GM18498 (cell line): ENCODE measurements around the gene TOGARAM2.

Experiments
- ATAC-seq: cut with Tn5 transposase; IDR thresholded peaks from one replicate; pipeline ENCODE4 v1.9.1; 2021; ENCODE audit warnings: mild to moderate bottlenecking, moderate library complexity; ENCODE audit not compliant: unreplicated experiment

TOGARAM2 gene

GRCh38 chr2:29017716-29018435, 36.8 kb downstream of the TOGARAM2 start:
- ATAC-seq = no peak

GRCh38 chr2:29021886-29022285, 40.8 kb downstream of the TOGARAM2 start:
- no peak for ATAC-seq

GRCh38 chr2:29022679-29023078, 41.6 kb downstream of the TOGARAM2 start:
- ATAC-seq = no peak

GRCh38 chr2:29023188-29023587, 42.1 kb downstream of the TOGARAM2 start:
- no peak for ATAC-seq

- ATAC-seq = no peak
These were observed 43.9 kb downstream of the TOGARAM2 start for GRCh38 chr2:29024882-29025430.

GRCh38 chr2:29025711-29026110, 44.6 kb downstream of the TOGARAM2 start:
- no peak for ATAC-seq

- no peak for ATAC-seq
These were observed 49.9 kb downstream of the TOGARAM2 start for GRCh38 chr2:29031046-29031445.

- ATAC-seq = no peak
These were observed 51.1 kb downstream of the TOGARAM2 start for GRCh38 chr2:29032189-29032588.

- no peak for ATAC-seq
These were observed 52.1 kb downstream of the TOGARAM2 start for GRCh38 chr2:29033172-29033571.

- ATAC-seq = no peak
These were observed 52.6 kb downstream of the TOGARAM2 start for GRCh38 chr2:29033656-29034055.

GRCh38 chr2:29035016-29035745, 54.1 kb downstream of the TOGARAM2 start:
- ATAC-seq = no peak

- peak; percentile 84 for ATAC-seq
These were observed 58.8 kb downstream of the TOGARAM2 start for GRCh38 chr2:29039718-29040480.

- ATAC-seq = peak; percentile 35
These were observed 59.5 kb downstream of the TOGARAM2 start for GRCh38 chr2:29040552-29040951.

GRCh38 chr2:29041161-29041660, 60.1 kb downstream of the TOGARAM2 start:
- no peak for ATAC-seq

GRCh38 chr2:29042561-29043075, 61.5 kb downstream of the TOGARAM2 start:
- ATAC-seq = no peak

- ATAC-seq = no peak
These were observed 63.4 kb downstream of the TOGARAM2 start for GRCh38 chr2:29044459-29044858.

- no peak for ATAC-seq
These were observed 65.2 kb downstream of the TOGARAM2 start for GRCh38 chr2:29046321-29046720.

GRCh38 chr2:29047083-29047845, 66.2 kb downstream of the TOGARAM2 start:
- no peak for ATAC-seq

GRCh38 chr2:29050591-29050990, 69.5 kb downstream of the TOGARAM2 start:
- ATAC-seq = no peak

- ATAC-seq = no peak
These were observed 70.6 kb downstream of the TOGARAM2 start for GRCh38 chr2:29051730-29052129.
